SK-N-SH (cell line): ENCODE measurements around the gene PCDHGC4. TPM values are rescaled to one million over a fixed set of nuclear protein-coding genes. Genes with fewer than 3 reads are reported as not detected.

ENCODE experiments used
- CTCF ChIA-PET: fragments of 300-600, 350-600 bp; formaldehyde crosslinking; extraction: SDS; loops from one replicate; lab custom pipeline; 2021; lab: Yijun Ruan, JAX
- POLR2A ChIA-PET: fragments of 350-600 bp; sonication (Branson Sonifier 250); formaldehyde crosslinking; extraction: SDS; loops from one replicate; lab custom pipeline; 2020; ENCODE audit warnings: antibody characterized with exemption, inconsistent platforms; lab: Yijun Ruan, JAX
- DNase-seq: peaks from one replicate; pipeline ENCODE4 v3.0.0; 2012
- H2AFZ ChIP-seq: fragments of 200-600 bp; sonication (generic); 2 replicates; pipeline ENCODE4 v1.8.1; 2016; ENCODE audit warnings: antibody characterized with exemption, mild to moderate bottlenecking, low read depth
- H3F3A ChIP-seq: fragments of 200-600 bp; sonication (generic); replicated peaks from 2 replicates; pipeline ENCODE3; 2016; ENCODE audit warnings: antibody characterized with exemption, mild to moderate bottlenecking; ENCODE audit not compliant: insufficient read depth
- H3K27ac ChIP-seq, 2 experiments: fragments of 200-500 bp in 1 of 2; fragments of 200-600 bp in 1 of 2; sonication (Bioruptor generic) in 1 of 2; sonication (generic), shearing (Covaris generic) in 1 of 2; 2 replicates each; pipeline versions ENCODE4 v1.5.1 to v1.6.1; 2014 to 2016; ENCODE audit warnings: low read depth in 2 of 2, inconsistent platforms in 1 of 2, low read length in 1 of 2, mild to moderate bottlenecking in 1 of 2, mixed read lengths in 1 of 2
- H3K27me3 ChIP-seq: fragments of 200-600 bp; sonication (generic), shearing (Covaris generic); 2 replicates; pipeline ENCODE4 v1.6.1; 2016; ENCODE audit warnings: mixed run types; ENCODE audit not compliant: insufficient read depth
- H3K36me3 ChIP-seq, 2 experiments: fragments of 200-500 bp in 1 of 2; fragments of 200-600 bp in 1 of 2; sonication (Bioruptor generic) in 1 of 2; sonication (generic) in 1 of 2; replicated peaks in 1 of 2; 2 replicates each; pipeline versions ENCODE3 to v1.5.1; 2014 to 2016; ENCODE audit warnings: low read length in 1 of 2, mild to moderate bottlenecking in 1 of 2; ENCODE audit not compliant: insufficient read depth in 2 of 2, control insufficient read depth in 1 of 2
- H3K4me1 ChIP-seq, 2 experiments: fragments of 200-500 bp in 1 of 2; fragments of 200-600 bp in 1 of 2; sonication (Bioruptor generic) in 1 of 2; sonication (generic), shearing (Covaris generic) in 1 of 2; 2 replicates each; pipeline versions ENCODE4 v1.5.1 to v1.6.1; 2014 to 2016; ENCODE audit warnings: low read depth in 1 of 2, low read length in 1 of 2, mixed run types in 1 of 2; ENCODE audit not compliant: insufficient read depth in 2 of 2, control insufficient read depth in 1 of 2
- H3K4me2 ChIP-seq: fragments of 200-600 bp; sonication (generic), shearing (Covaris generic); 2 replicates; pipeline ENCODE4 v1.6.1; 2017; ENCODE audit warnings: mixed run types
- H3K4me3 ChIP-seq, 2 experiments: fragments of 200-500 bp in 1 of 2; fragments of 200-600 bp in 1 of 2; sonication (Bioruptor generic) in 1 of 2; sonication (generic), shearing (Covaris generic) in 1 of 2; 2 replicates each; pipeline versions ENCODE4 v1.5.1 to v1.8.1; 2014 to 2016; ENCODE audit warnings: low read depth in 2 of 2, inconsistent platforms in 1 of 2, low read length in 1 of 2, mild to moderate bottlenecking in 1 of 2, mixed read lengths in 1 of 2, moderate library complexity in 1 of 2
- H3K79me2 ChIP-seq: fragments of 200-600 bp; sonication (generic); 2 replicates; pipeline ENCODE4 v1.8.1; 2017; ENCODE audit warnings: mild to moderate bottlenecking; ENCODE audit not compliant: insufficient read depth
- H3K9ac ChIP-seq: fragments of 200-600 bp; sonication (generic); 2 replicates; pipeline ENCODE4 v1.6.1; 2017; ENCODE audit warnings: mixed run types
- H3K9me2 ChIP-seq: fragments of 200-600 bp; sonication (generic); 2 replicates; pipeline ENCODE4 v1.6.1; 2017; ENCODE audit warnings: mixed run types
- H3K9me3 ChIP-seq: fragments of 200-600 bp; sonication (generic); 2 replicates; pipeline ENCODE4 v1.6.1; 2017; ENCODE audit warnings: mixed run types, mild to moderate bottlenecking, moderate library complexity
- H4K20me1 ChIP-seq: fragments of 200-600 bp; sonication (generic); 2 replicates; pipeline ENCODE4 v1.6.1; 2017; ENCODE audit warnings: mild to moderate bottlenecking, mixed run types; ENCODE audit not compliant: insufficient read depth
- CHD2 ChIP-seq: fragments of 150-350 bp; IDR thresholded peaks from 2 replicates; pipeline ENCODE4 v1.6.1; 2018; ENCODE audit warnings: low read length; ENCODE audit not compliant: partially characterized antibody
- CTCF ChIP-seq: fragments of 200-600 bp; sonication (generic); IDR thresholded peaks from 2 replicates; pipeline ENCODE4 v1.6.1; 2017; ENCODE audit warnings: antibody characterized with exemption, mild to moderate bottlenecking, moderate library complexity
- FOSL2 ChIP-seq: IDR thresholded peaks from 2 replicates; pipeline ENCODE4 v1.4.0; 2012; ENCODE audit warnings: low read depth, mild to moderate bottlenecking, moderate library complexity, borderline replicate concordance
- GABPA ChIP-seq: IDR thresholded peaks from 2 replicates; pipeline ENCODE4 v1.4.0; 2012; ENCODE audit warnings: low read depth, mild to moderate bottlenecking
- GATA2 ChIP-seq: sonication (generic); formaldehyde crosslinking; IDR thresholded peaks from 2 replicates; pipeline ENCODE4 v1.5.0; 2020; ENCODE audit warnings: mild to moderate bottlenecking, missing genetic modification reagents
- IRF3 ChIP-seq: fragments of 150-350 bp; IDR thresholded peaks from 2 replicates; pipeline ENCODE4 v1.6.1; 2016; ENCODE audit warnings: mild to moderate bottlenecking, low read depth, low read length
- JUND ChIP-seq: IDR thresholded peaks from 2 replicates; pipeline ENCODE4 v1.4.0; 2012
- MAX ChIP-seq: IDR thresholded peaks from 2 replicates; pipeline ENCODE4 v1.4.0; 2012; ENCODE audit warnings: low read depth
- MXI1 ChIP-seq: IDR thresholded peaks from 2 replicates; pipeline ENCODE4 v1.6.1; 2012; ENCODE audit warnings: mild to moderate bottlenecking, low read depth, low read length, improper control_type of control experiment
- PBX3 ChIP-seq: IDR thresholded peaks from 2 replicates; pipeline ENCODE4; 2012
- POLR2AphosphoS5 ChIP-seq: IDR thresholded peaks from 2 replicates; pipeline ENCODE4 v1.6.1; 2012; ENCODE audit warnings: low read depth, low read length
- RXRA ChIP-seq: IDR thresholded peaks from 2 replicates; pipeline ENCODE4 v1.4.0; 2012; ENCODE audit warnings: low read depth, mild to moderate bottlenecking, borderline replicate concordance
- SIN3A ChIP-seq: IDR thresholded peaks from 2 replicates; pipeline ENCODE4 v1.6.1; 2012; ENCODE audit warnings: low read depth, mild to moderate bottlenecking, low read length, moderate library complexity, borderline replicate concordance
- SMC3 ChIP-seq: IDR thresholded peaks from 2 replicates; pipeline ENCODE4 v1.6.1; 2012; ENCODE audit warnings: low read depth, low read length, improper control_type of control experiment
- TCF12 ChIP-seq: IDR thresholded peaks from 2 replicates; pipeline ENCODE4 v1.4.0; 2012
- TEAD4 ChIP-seq: IDR thresholded peaks from 2 replicates; pipeline ENCODE4 v1.4.0; 2012; ENCODE audit warnings: mild to moderate bottlenecking, borderline replicate concordance; ENCODE audit not compliant: insufficient read depth
- USF1 ChIP-seq: IDR thresholded peaks from 2 replicates; pipeline ENCODE4 v1.4.0; 2012; ENCODE audit warnings: low read depth, borderline replicate concordance
- USF2 ChIP-seq: fragments of 150-350 bp; IDR thresholded peaks from 2 replicates; pipeline ENCODE4 v1.6.1; 2017; ENCODE audit warnings: antibody characterized with exemption, low read length, low read depth, borderline replicate concordance
- WGBS: methylation state at CpG from one replicate; pipeline ENCODE4 v1.1.6; 2017; ENCODE audit warnings: low lambda C conversion rate; 5-methylcytosine and 5-hydroxymethylcytosine counted together
- polyA plus RNA-seq, 3 experiments: library from polyadenylated mRNA; depleted of rRNA; stranded (reverse); fragments of >200 nt; gene quantifications; 2 replicates each; pipeline ENCODE4 v1.2.3, GENCODE V29; 2012

Gene PCDHGC4
- polyA plus RNA-seq, 1 of the 3 experiments (the other 2 are of a cell fraction), result 0.53 TPM

- peak; percentile 51; the same call in 1 of the 2 replicates for TF ChIP-seq RXRA
- TF ChIP-seq IRF3, result no peak
- peak; percentile 76; the same call in 1 of the 2 replicates for TF ChIP-seq FOSL2
- TF ChIP-seq MXI1, result no peak; the same call in 1 of the 2 replicates
- no peak for TF ChIP-seq USF1
- no peak for TF ChIP-seq GATA2 (CRISPR knock-in tag)
- TF ChIP-seq TEAD4, result peak; percentile 13; the same call in 1 of the 2 replicates
- peak; percentile 85 for TF ChIP-seq TCF12
- peak; percentile 69 for TF ChIP-seq JUND
- TF ChIP-seq CHD2, result no peak
- TF ChIP-seq GABPA, result peak; percentile 30; the same call in 1 of the 2 replicates
- peak; percentile 44 for TF ChIP-seq POLR2AphosphoS5
- TF ChIP-seq, all 33 proteins: peak for 15
Measured at GRCh38 chr5:141508798-141509611, 24.2 kb downstream of the PCDHGC4 start (continued).

GRCh38 chr5:141510160-141510559 is 25.3 kb downstream of the PCDHGC4 start:
- 95% methylated on average over 9 of the region's 9 CpGs for WGBS
- CTCF ChIA-PET, result interaction anchor here (1.0 to 8.5 kb wide), 7 partner anchors 14 to 93 kb away, joined by 4 to 75 read pairs (median 7); partner anchors contain the start of genes PCDHGB7, PCDHGC3 and PCDHGC4
- peak overlapping the region; percentile 84; the same call in 1 of the 2 replicates for H3K9ac ChIP-seq
- no peak for TF ChIP-seq PBX3
- no peak for TF ChIP-seq SIN3A
- no peak for TF ChIP-seq USF2
- no peak for TF ChIP-seq FOSL2
- TF ChIP-seq CHD2, result no peak
- TF ChIP-seq CTCF, result no peak
- TF ChIP-seq SMC3, result no peak
- no peak for TF ChIP-seq MAX
- no peak for TF ChIP-seq USF1

More at GRCh38 chr5:141510160-141510559, 25.3 kb downstream of the PCDHGC4 start:
- Histone ChIP-seq H2AFZ (no peak overlapping the region), H3K36me3 (peaks cover 28 to 49% of the 10 kb centered on the region in 2 experiments), H3K4me3 (no peak overlapping the region), H3F3A (peaks cover 71% of the 10 kb centered on the region), H3K27me3 (no peaks in the 10 kb centered on the region), H3K9me3 (no peaks in the 10 kb centered on the region), H3K79me2 (peaks cover 12% of the 10 kb centered on the region; the same call in 1 of the 2 replicates), H3K4me1 (peaks cover 66% of the 10 kb centered on the region in 2 experiments), H3K4me2 (no peak overlapping the region), H3K27ac (peak overlapping the region; percentile 98 to 99), H3K9me2 (no peaks in the 10 kb centered on the region), H4K20me1 (no peaks in the 10 kb centered on the region)
- DNase-seq, result no peak
- POLR2A ChIA-PET, result interaction anchor here (0.9 kb wide), 1 partner anchor 14 kb away, joined by 3 read pairs; no protein-coding TSS in a partner anchor
